Mammary epithelial cell (primary cell): ENCODE measurements around the gene TULP1.

Source experiments
- CTCF ChIP-seq, 2 donors: IDR thresholded peaks in 1 of 2; conservative IDR thresholded peaks in 1 of 2; 2 replicates each; pipeline ENCODE4 v1.5.1; 2011 to 2012; ENCODE audit warnings: inconsistent platforms in 2 of 2, low read length in 2 of 2, mild to moderate bottlenecking in 2 of 2, control low read depth in 1 of 2, low read depth in 1 of 2; ENCODE audit not compliant: insufficient read depth in 1 of 2; ENCODE audit errors: extremely low read depth in 1 of 2
- EZH2 ChIP-seq: IDR thresholded peaks from 2 replicates; pipeline ENCODE4 v1.6.1; 2012; ENCODE audit warnings: low read length, inconsistent platforms, borderline replicate concordance

- TF ChIP-seq CTCF (conservative IDR thresholded peaks at IDR 0.05 in 1 of 2, IDR thresholded peaks at IDR 0.05 in 1 of 2; ENCODE audit: extremely low read depth in 1 of 2, insufficient read depth in 1 of 2, low read depth in 1 of 2, low read length in 2 of 2) (no peak), EZH2 (no peak)
Measured at GRCh38 chr6:35499372-35499771, 13.3 kb downstream of the TULP1 start.
